NCI-H1092 treated with DMSO at 0.1 percent for 48 hours (cell line): ENCODE data around the gene DBN1.

Source experiments
- DNase-seq: peaks from one replicate; lab custom pipeline; 2025; lab: John Stamatoyannopoulos, UW

Gene DBN1

GRCh38 chr5:177473443-177474001, at the start of gene DBN1:
DBN1 (minus strand) TSS chr5:177473634; CDS start chr5:177473521, 113 bp downstream.
- DNase-seq = peak; percentile 40

GRCh38 chr5:177520916-177521513, 47.6 kb upstream of the DBN1 start:
- DNase-seq = no peak

DNA sequence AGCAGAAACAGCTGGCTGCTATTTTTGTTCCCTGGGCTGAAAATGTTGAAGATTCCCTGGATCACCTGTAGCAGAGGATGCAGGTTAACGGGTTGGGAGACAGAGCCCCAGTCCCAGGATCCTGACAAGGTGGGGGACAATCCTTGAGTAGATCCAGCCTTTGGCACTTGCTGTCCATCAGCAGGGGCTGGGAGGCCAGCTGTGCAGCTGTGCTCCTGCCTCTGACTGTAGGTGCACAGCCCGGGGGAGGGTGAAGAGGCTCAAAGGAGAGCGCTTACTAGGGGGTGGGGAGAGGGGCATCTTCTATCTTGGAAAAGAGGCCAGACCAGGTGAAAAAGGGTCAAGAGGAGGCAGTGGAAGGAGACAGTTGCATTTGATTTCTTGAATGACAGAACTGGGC, 46.8 kb upstream of the DBN1 start:
- DNase-seq = no peak

- DNase-seq = no peak
Observed at GRCh38 chr5:177519463-177520235, 46.2 kb upstream of the DBN1 start.

DNA sequence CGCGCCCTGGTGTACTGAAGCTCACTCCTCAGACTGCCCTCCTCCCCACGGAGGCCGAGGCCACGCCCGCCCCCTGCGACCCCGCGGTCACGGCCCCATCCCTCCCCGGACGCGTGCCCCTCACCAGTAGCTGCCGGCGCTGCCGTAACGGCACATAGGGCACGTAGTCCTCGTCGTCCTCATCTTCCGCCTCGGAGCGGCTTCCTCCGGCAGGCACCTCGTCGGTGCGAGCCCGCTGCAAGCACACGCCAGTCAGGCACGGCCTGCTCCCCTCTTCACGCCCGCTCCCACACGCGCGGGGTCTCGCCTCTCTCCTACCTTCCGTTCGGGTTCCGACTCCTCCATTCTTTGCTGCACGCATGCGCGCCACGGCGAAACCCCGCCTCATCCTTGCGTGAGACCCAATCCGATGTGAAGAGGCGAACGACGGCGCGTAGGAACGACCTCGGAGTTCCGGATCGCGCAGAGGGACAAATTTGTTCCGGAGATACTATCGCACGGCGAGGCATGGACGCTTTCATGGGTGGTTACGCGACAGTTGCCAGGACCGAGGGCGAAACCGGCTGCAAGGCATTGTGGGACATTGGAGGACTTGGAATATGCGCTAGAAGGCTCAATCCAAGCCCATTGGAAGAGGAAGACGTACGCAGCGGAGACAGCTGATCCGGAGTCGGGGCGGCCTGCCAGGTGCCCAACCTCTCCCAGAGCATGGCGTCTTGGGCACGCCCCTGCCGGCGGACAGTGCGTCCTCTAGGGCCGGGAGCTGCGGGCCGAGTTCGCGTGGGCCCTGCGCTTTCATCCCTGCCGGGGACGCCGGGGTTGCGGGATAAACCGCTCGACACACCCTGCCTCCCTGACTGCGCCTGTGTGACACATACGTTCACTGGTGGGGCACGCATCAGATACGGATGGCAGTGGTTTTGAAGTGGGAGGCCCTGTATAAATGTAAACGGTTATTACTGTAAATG, 43.5 kb upstream of the DBN1 start, which contains the start of gene DDX41:
Gene DDX41 (minus strand): TSS at position 361 of the 968 bp plus-strand sequence. CDS start 16 bp downstream, at position 345.
- DNase-seq = peak; percentile 94

- DNase-seq = no peak
Observed at GRCh38 chr5:177515580-177515979, 42.1 kb upstream of the DBN1 start.

- DNase-seq = no peak
Observed at GRCh38 chr5:177514541-177514940, 41.1 kb upstream of the DBN1 start.

- no peak for DNase-seq
Observed at GRCh38 chr5:177513500-177513899, 40.1 kb upstream of the DBN1 start.

DNA sequence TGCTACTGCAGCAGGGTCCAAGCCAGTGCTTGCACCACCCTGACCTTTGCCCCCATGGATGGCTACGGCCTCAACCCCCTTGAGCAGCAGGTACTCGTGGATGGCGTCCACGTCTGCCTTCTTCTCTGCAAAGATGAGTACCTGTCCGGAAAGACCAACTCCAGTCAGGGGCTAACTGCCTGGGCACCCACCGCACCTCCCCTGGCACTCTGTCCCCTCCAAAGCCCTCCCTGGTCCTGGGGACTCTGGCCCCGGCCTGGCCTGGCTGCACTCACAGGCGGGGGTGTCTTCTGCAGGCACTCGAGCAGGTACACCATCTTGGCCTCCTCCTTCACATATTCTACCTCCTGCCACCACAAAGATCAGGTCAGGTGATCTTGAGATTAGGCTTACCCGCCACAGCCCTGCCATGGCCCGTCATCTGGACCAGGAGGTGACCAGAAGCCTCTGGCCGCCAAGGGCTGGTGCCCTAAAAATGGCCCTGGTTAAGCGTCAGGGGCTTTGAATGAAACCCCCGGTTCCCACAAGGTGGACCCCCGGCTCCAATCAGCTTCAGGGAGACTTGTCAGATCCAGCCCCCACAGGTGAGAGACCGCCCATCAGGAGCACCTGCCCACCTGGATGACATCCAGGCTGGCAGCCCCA, 39.4 kb upstream of the DBN1 start:
- no peak for DNase-seq

DNA sequence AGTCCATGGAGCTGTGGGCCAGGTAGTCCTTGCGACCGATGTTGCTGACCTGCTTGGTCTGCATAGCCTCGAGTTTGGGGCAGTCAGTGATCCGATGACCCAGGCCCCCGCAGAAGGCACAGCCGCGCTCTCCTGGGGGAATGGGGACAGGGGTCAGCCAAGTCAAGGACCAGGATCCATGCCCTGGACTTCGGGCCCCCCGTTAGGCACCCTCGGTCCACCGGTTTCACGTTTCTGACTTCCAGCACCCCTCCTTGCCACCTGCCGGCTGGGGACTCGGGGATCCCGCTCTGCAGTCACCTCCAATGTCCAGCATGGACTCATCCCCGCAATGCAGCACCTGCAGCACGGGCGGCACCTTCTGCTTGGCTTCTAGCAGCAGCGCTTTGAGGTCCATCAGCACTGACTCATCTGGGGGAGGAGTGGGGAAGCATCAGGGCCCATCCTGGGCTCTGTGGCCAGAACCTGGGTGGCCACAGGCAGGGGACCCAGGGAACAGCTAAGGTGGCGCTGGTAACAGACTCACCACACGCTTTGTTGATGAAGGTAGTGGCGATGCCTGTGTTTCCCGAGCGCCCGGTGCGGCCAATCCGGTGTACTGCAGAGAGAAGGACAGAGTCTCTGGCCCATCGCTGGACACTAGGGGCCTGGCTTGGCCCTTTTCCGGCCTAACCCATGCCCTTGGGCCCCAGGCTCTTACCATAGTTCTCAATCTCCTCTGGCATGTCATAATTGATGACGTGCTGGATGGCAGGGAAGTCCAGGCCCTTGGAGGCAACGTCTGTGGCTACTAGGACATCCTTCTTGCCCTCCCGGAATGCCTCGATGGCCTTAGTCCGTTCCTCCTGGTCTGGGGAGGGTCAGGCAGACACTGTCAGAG, 38.6 kb upstream of the DBN1 start:
- DNase-seq = no peak

DNA sequence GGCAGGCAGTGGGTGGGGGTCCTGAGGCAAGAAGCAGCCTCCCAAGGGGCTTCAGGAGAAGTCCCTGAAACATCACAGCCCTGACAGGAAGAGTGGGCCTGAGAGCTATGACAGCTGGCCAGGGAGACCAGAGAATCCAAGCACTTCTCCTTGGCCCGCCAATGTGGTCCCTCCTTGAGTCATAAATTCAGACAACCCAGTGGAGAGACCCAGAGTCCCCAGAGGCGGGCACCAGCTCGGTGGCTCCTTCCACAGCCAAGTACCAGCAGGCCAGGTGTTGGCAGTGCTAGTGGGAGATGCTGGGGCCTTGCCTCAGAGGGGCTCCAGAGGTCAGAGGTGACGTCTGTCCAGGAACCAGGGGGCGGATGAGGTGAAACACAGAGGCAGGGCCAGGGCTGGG, 37.7 kb upstream of the DBN1 start:
- DNase-seq = no peak

- DNase-seq = no peak
Observed at GRCh38 chr5:177510567-177511053, 37.2 kb upstream of the DBN1 start.

- DNase-seq = no peak
Observed at GRCh38 chr5:177509991-177510566, 36.6 kb upstream of the DBN1 start.

GRCh38 chr5:177509381-177509951, 36.0 kb upstream of the DBN1 start, which contains the start of gene DOK3:
DOK3 (minus strand) TSS chr5:177509826; CDS start chr5:177509540, 286 bp downstream.
- no peak for DNase-seq

DNA sequence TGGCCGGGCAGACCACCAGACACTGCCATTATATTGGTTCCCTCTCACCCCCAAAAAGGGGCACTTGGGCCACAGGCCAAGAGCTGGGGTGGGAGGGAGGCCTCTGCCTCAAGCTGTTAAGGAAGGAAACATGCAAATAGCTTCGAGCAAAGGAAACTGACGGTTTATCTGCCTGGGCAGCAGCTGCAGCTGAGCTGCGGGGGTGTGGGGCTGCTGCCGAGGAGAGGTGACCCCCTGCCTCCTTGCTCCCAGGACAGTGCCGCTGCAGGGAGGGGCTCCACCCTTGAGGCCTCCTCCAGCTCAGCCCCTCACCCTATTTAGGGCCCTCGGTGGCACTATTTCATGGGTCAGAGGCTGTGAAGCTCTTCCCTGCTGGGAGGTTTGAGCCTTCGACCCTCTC, 35.4 kb upstream of the DBN1 start:
- DNase-seq = no peak

DNA sequence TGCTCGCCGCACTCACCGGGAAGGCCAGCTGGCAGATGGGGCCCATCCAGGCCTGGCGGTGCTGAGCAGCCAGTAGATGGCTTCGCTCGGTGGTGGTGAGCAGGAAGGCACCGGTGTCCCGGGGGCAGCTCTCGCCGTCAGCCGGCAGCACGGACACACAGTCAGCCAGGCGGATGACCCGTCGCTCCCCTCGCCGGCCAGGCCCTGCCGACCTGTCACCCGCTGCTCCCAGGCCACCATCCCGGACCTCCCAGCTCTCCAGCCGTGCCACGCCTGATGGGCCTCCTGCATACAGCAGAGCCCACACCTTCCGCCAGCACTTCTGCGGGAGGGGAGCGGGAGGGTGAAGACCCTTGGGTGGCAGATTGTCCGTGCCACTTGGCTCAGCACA, 34.8 kb upstream of the DBN1 start:
- no peak for DNase-seq

- no peak for DNase-seq
Observed at GRCh38 chr5:177507596-177508220, 34.3 kb upstream of the DBN1 start.

- no peak for DNase-seq
Observed at GRCh38 chr5:177507165-177507564, 33.7 kb upstream of the DBN1 start.

DNA sequence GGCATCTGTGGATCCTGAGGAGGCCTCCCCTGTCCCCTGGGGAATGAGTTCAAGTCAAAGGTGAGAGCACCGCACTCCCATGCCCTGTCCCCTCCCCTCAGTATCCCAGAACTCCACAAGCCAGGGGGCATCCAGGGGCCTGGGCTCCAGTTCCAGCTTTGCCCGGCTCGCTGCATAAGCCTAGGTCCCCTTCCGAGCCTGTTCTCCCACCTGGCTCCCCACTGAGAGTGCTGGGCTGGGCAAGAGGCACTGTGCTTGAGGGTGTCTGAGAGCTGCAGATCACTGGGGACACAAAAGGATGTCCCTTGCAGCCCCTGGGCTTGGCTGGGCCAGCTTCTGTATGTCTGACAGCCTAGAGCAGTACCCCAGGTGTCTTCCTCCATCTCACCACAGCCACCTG, 31.6 kb upstream of the DBN1 start:
- no peak for DNase-seq
